ENCODE data around the gene SEL1L. TPM values are rescaled to one million over a fixed set of nuclear protein-coding genes. Genes with fewer than 3 reads are reported as not detected.

The SEL1L gene
- total and polyA plus RNA-seq, 3 donors from 2014 or later = 30.2 to 40.7 (median 40.0) TPM

- 82 to 84% methylated on average over 6 of the region's 6 CpGs for WGBS, 2 donors
- no peak for DNase-seq
- no peaks in the 10 kb centered on the region for H3K4me1 ChIP-seq
- H3K4me3 ChIP-seq = no peak overlapping the region
- H3K36me3 ChIP-seq (ENCODE audit: low read depth, missing control alignments) = no peaks in the 10 kb centered on the region
- H3K9me3 ChIP-seq = no peaks in the 10 kb centered on the region
- intact Hi-C loops (cut with DNase I; ENCODE audit: low total_unique reads) = no loop called here
- no peaks in the 10 kb centered on the region for H3K27me3 ChIP-seq
- H3K27ac ChIP-seq = no peak overlapping the region
- TF ChIP-seq, protein P1, sequence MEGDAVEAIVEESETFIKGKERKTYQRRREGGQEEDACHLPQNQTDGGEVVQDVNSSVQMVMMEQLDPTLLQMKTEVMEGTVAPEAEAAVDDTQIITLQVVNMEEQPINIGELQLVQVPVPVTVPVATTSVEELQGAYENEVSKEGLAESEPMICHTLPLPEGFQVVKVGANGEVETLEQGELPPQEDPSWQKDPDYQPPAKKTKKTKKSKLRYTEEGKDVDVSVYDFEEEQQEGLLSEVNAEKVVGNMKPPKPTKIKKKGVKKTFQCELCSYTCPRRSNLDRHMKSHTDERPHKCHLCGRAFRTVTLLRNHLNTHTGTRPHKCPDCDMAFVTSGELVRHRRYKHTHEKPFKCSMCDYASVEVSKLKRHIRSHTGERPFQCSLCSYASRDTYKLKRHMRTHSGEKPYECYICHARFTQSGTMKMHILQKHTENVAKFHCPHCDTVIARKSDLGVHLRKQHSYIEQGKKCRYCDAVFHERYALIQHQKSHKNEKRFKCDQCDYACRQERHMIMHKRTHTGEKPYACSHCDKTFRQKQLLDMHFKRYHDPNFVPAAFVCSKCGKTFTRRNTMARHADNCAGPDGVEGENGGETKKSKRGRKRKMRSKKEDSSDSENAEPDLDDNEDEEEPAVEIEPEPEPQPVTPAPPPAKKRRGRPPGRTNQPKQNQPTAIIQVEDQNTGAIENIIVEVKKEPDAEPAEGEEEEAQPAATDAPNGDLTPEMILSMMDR (IDR thresholded peaks at IDR 0.05) = no peak
- TF ChIP-seq POLR2A (IDR thresholded peaks at IDR 0.05) = no peak
Measured at GRCh38 chr14:81567302-81567701, 33.6 kb upstream of the SEL1L start.

DNA sequence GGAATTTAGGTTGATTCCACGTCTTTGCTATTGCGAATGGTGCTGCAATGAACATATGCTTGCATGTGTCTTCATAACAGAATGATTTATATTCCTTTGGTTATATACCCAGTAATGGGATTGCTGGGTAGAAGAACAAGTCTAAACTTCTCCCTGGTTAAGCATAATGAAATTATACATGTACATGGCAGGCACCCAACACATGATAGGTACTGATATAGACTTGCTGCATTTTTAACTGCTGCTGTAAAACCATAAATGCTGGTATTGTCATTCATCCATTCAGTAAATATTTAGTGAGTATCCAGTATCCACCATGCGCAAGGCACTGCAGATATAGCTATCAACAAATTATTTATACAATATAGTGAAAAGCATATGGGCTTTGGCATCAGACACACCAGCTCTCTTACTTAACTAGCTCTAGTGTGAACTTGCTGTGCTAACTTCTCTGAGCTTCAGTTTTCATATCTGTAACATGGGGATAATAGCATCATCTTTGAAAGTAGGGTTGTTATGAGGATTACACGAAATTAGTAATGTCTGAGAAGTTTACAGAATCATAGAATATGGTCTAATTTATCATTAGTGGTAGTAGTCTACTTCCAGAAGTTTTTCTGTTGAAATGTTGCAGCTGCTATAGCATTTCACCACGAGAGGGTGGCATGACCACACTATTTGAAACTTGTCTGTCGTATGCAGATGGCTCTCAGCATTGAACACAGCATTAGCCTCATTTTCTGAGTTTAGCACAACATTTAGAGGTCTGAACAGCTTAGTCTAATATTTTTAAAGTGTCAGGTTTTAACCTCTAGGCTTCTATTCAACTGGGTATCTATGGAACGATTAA, 32.0 kb upstream of the SEL1L start:
- no peaks in the 10 kb centered on the region for H3K4me1 ChIP-seq
- no peak for TF ChIP-seq POLR2A (IDR thresholded peaks at IDR 0.05)
- TF ChIP-seq, protein P1 (IDR thresholded peaks at IDR 0.05) = peak in 2 of 3 experiments; percentile 44 to 51
- 49 to 65% methylated on average over 7 of the region's 7 CpGs for WGBS, 2 donors
- no peaks in the 10 kb centered on the region for H3K9me3 ChIP-seq
- no peak overlapping the region for H3K4me3 ChIP-seq
- peak; percentile 45 for DNase-seq
- H3K36me3 ChIP-seq (ENCODE audit: low read depth, missing control alignments) = no peaks in the 10 kb centered on the region
- no peaks in the 10 kb centered on the region for H3K27me3 ChIP-seq
- intact Hi-C loops (cut with DNase I; ENCODE audit: low total_unique reads) = no loop called here
- H3K27ac ChIP-seq = no peak overlapping the region

DNA sequence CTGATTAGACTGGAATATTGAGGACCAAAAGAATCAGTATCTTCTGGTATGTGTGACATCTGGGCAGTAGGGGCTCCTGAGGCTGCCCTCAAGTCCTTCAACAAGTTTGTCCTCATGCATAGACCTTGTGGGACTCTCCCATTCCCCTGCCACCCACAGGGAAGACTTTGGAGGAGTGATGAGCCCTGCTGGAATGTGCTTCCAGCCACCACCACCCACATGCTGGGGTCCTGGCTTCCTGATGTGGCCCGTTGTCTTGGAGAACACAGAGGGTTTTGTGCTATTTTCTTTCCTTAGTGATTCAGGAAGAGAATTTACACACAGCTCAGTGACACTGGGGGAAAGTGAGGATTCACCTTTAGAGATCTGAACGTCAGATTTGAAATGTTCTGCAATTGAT, 29.2 kb upstream of the SEL1L start:
- DNase-seq = no peak
- intact Hi-C loops (cut with DNase I; ENCODE audit: low total_unique reads) = no loop called here
- H3K4me1 ChIP-seq = no peaks in the 10 kb centered on the region
- H3K27me3 ChIP-seq = no peaks in the 10 kb centered on the region
- no peaks in the 10 kb centered on the region for H3K9me3 ChIP-seq
- TF ChIP-seq POLR2A (IDR thresholded peaks at IDR 0.05) = no peak
- TF ChIP-seq, protein P1 (IDR thresholded peaks at IDR 0.05) = no peak
- H3K27ac ChIP-seq = no peak overlapping the region
- WGBS, 2 donors = 55 to 79% methylated on average over 2 of the region's 2 CpGs
- no peak overlapping the region for H3K4me3 ChIP-seq
- no peaks in the 10 kb centered on the region for H3K36me3 ChIP-seq (ENCODE audit: low read depth, missing control alignments)

- H3K27ac ChIP-seq = no peak overlapping the region
- WGBS, 2 donors = 70 to 71% methylated on average over 10 of the region's 10 CpGs
- H3K9me3 ChIP-seq = no peaks in the 10 kb centered on the region
- intact Hi-C loops (cut with DNase I; ENCODE audit: low total_unique reads) = no loop called here
- H3K36me3 ChIP-seq (ENCODE audit: low read depth, missing control alignments) = no peaks in the 10 kb centered on the region
- H3K27me3 ChIP-seq = no peaks in the 10 kb centered on the region
- H3K4me1 ChIP-seq = no peaks in the 10 kb centered on the region
- DNase-seq = no peak
- no peak for TF ChIP-seq POLR2A (IDR thresholded peaks at IDR 0.05)
- TF ChIP-seq, protein P1 (IDR thresholded peaks at IDR 0.05) = no peak
- no peak overlapping the region for H3K4me3 ChIP-seq
Measured at GRCh38 chr14:81561084-81561775, 27.6 kb upstream of the SEL1L start.
